ENCODE data around the gene DMPK. TPM values are rescaled to one million over a fixed set of nuclear protein-coding genes. Genes with fewer than 3 reads are reported as not detected.

The DMPK gene
- total and polyA plus RNA-seq, 2 donors from 2014 or later, result 31.3 to 63.0 TPM

- peak overlapping the region; percentile 32 to 67 for H3K27ac ChIP-seq (ENCODE audit: low read depth in 2 of 2, low read length in 2 of 2)
- peaks cover 0 to 13% (median 12%) of the 10 kb centered on the region in 3 donors for H3K4me1 ChIP-seq (ENCODE audit: control insufficient read depth in 2 of 3, insufficient read depth in 2 of 3, low read depth in 1 of 3, low read length in 3 of 3)
Observed at GRCh38 chr19:45774765-45775164, 7.5 kb downstream of the DMPK start.

GRCh38 chr19:45773384-45773783 lies 8.9 kb downstream of the DMPK start:
- Histone ChIP-seq H3K4me3 (ENCODE audit: low read length in 3 of 3) (no peak overlapping the region), H3K36me3 (ENCODE audit: control insufficient read depth in 2 of 3, insufficient read depth in 3 of 3, low read length in 3 of 3) (peaks cover 0 to 5% (median 2%) of the 10 kb centered on the region in 3 donors), H3K9me3 (ENCODE audit: control insufficient read depth in 2 of 3, insufficient read depth in 1 of 3, low read length in 3 of 3) (no peaks in the 10 kb centered on the region), H3K9ac (ENCODE audit: low read length in 3 of 3) (no peak overlapping the region), H3K27ac (ENCODE audit: low read depth in 2 of 2, low read length in 2 of 2) (peak overlapping the region; percentile 49 to 80), H3K27me3 (ENCODE audit: control insufficient read depth, insufficient read depth, low read length) (no peaks in the 10 kb centered on the region), H3K4me1 (ENCODE audit: control insufficient read depth in 2 of 3, insufficient read depth in 2 of 3, low read depth in 1 of 3, low read length in 3 of 3) (peaks cover 0 to 12% (median 6%) of the 10 kb centered on the region in 3 donors)
- FAIRE-seq, result no peak
- no peak for TF ChIP-seq CTCF (IDR thresholded peaks at IDR 0.05; ENCODE audit: borderline replicate concordance, extremely low read depth, insufficient read depth)
- no peak for DNase-seq
- intact Hi-C loops (cut with DNase I), result no loop called here

More at GRCh38 chr19:45774765-45775164, 7.5 kb downstream of the DMPK start:
- H3K9ac ChIP-seq (ENCODE audit: low read length in 3 of 3), result no peak overlapping the region
- no peak for TF ChIP-seq CTCF (IDR thresholded peaks at IDR 0.05; ENCODE audit: borderline replicate concordance, extremely low read depth, insufficient read depth)
- DNase-seq (peak in 1 of 5 donors; percentile 27), FAIRE-seq (no peak)
- intact Hi-C loops (cut with DNase I), result no loop called here
- H3K4me3 ChIP-seq (ENCODE audit: low read length in 3 of 3), result no peak overlapping the region
- H3K9me3 ChIP-seq (ENCODE audit: control insufficient read depth in 2 of 3, insufficient read depth in 1 of 3, low read length in 3 of 3), result no peaks in the 10 kb centered on the region
- peaks cover 0 to 5% (median 2%) of the 10 kb centered on the region in 3 donors for H3K36me3 ChIP-seq (ENCODE audit: control insufficient read depth in 2 of 3, insufficient read depth in 3 of 3, low read length in 3 of 3)
- no peaks in the 10 kb centered on the region for H3K27me3 ChIP-seq (ENCODE audit: control insufficient read depth, insufficient read depth, low read length)

GRCh38 chr19:45772912-45773311 lies 9.4 kb downstream of the DMPK start:
- Histone ChIP-seq H3K9ac (ENCODE audit: low read length in 3 of 3) (peak overlapping the region in 1 of 3 donors; percentile 63), H3K9me3 (ENCODE audit: control insufficient read depth in 2 of 3, insufficient read depth in 1 of 3, low read length in 3 of 3) (no peaks in the 10 kb centered on the region), H3K27me3 (ENCODE audit: control insufficient read depth, insufficient read depth, low read length) (no peaks in the 10 kb centered on the region), H3K4me1 (ENCODE audit: control insufficient read depth in 2 of 3, insufficient read depth in 2 of 3, low read depth in 1 of 3, low read length in 3 of 3) (peaks cover 0 to 12% (median 6%) of the 10 kb centered on the region in 3 donors), H3K4me3 (ENCODE audit: low read length in 3 of 3) (peak overlapping the region in 1 of 3 donors; percentile 69), H3K36me3 (ENCODE audit: control insufficient read depth in 2 of 3, insufficient read depth in 3 of 3, low read length in 3 of 3) (peaks cover 0 to 5% (median 2%) of the 10 kb centered on the region in 3 donors), H3K27ac (ENCODE audit: low read depth in 2 of 2, low read length in 2 of 2) (peak overlapping the region; percentile 49 to 80)
- no peak for TF ChIP-seq CTCF (IDR thresholded peaks at IDR 0.05; ENCODE audit: borderline replicate concordance, extremely low read depth, insufficient read depth)
- intact Hi-C loops (cut with DNase I), result no loop called here
- no peak for DNase-seq
- FAIRE-seq, result no peak

All from kidney (tissue), 14 donors.